ENCODE data around the gene GNAQ.

The GNAQ gene

DNA sequence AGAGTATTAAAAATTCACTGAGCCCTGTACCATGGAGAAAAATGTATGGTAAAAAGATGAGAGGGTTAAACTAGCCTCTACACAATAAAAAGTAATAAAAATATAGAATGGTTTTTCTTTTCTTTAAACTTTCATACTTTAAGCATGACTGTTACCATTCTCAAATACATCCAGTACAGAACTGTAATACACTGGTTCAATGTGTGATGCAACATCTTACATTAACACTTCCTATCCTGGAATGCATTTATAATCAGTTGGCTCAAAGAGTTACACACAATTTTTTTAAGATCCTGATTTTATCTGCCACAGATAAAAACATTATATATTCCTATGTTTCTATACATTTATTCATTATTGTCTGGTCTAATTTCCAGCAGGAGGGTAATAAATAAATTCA is 4.7 kb downstream of the GNAQ start:
- no peak overlapping the region for H3K4me3 ChIP-seq (ENCODE audit: low read depth, low read length)
- TF ChIP-seq, protein P1, sequence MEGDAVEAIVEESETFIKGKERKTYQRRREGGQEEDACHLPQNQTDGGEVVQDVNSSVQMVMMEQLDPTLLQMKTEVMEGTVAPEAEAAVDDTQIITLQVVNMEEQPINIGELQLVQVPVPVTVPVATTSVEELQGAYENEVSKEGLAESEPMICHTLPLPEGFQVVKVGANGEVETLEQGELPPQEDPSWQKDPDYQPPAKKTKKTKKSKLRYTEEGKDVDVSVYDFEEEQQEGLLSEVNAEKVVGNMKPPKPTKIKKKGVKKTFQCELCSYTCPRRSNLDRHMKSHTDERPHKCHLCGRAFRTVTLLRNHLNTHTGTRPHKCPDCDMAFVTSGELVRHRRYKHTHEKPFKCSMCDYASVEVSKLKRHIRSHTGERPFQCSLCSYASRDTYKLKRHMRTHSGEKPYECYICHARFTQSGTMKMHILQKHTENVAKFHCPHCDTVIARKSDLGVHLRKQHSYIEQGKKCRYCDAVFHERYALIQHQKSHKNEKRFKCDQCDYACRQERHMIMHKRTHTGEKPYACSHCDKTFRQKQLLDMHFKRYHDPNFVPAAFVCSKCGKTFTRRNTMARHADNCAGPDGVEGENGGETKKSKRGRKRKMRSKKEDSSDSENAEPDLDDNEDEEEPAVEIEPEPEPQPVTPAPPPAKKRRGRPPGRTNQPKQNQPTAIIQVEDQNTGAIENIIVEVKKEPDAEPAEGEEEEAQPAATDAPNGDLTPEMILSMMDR (IDR thresholded peaks at IDR 0.05; ENCODE audit: borderline replicate concordance, insufficient read depth, low read depth, low read length): no peak

DNA sequence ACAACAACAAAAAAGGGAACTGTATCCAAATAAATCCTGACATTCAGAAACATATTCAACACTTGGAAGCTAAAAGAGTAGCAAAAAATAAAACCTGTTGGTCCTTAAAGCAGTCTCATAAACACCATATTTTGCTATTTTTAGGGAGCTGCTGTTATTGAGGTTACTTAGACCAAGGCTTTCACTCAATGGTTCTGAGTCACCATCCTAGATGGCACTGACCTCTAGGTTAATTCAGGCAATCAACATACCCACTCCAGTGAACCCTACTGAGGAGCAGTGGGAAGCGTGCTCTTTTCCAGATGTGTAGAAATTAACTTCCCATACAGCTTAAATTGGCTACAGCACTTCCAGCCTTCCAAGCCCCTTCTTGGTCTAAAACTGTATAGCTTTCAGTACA is 5.2 kb downstream of the GNAQ start:
- H3K4me3 ChIP-seq (ENCODE audit: low read depth, low read length): no peak overlapping the region
- TF ChIP-seq, protein P1 (IDR thresholded peaks at IDR 0.05; ENCODE audit: borderline replicate concordance, insufficient read depth, low read depth, low read length): no peak

DNA sequence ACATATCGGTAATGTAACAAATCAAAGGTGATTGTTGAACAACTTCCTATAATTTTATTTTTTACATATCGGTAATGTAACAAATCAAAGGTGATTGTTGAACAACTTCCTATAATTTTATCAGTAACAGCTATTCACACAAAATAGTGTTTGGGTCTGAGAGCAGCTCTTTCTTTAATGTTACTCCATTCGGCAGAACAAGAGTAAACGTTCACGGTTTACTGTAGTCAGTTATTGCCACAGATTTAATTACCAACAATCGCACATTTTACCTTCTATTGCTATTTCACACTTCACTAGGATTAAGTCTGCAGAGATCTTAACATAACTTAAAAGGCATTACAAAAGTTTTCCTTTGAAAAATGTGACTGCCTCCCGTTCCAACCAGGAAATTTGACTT is 6.4 kb downstream of the GNAQ start:
- TF ChIP-seq, protein P1 (IDR thresholded peaks at IDR 0.05; ENCODE audit: borderline replicate concordance, insufficient read depth, low read depth, low read length): no peak
- H3K4me3 ChIP-seq (ENCODE audit: low read depth, low read length): no peak overlapping the region

DNA sequence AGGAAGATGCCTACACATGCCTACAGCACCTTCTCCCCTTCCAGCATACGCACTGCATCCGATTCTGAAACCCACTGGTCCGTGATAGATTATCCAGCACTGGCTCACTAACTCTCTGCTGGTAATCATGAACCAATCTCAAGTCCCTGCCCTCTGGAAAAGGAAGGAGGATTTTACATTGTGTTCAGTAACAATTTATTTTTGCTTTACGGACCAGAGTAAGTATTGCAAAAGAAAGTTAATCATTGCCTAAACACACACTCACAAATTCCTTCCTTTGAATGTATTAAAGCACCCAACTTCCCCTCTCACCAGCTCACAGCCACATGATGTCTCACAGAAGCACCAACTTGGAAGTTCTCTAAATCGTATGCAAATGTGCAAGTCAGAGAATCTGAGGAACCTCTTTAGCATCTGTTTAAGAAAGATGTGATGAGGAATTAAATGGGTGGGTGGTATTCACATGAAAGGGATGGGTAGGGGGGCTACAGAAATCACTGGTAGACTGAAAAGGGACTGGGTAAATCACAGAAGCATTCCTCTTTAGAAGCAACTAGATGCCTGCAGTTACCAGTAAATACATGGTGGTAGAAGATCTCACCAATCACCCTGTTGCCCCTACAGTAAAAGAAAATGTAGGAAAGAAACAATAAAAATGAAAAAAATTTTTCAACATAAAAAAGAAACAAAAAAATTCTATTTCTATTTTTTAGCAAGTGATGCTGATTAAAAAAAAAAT is 8.4 kb downstream of the GNAQ start:
- TF ChIP-seq, protein P1 (IDR thresholded peaks at IDR 0.05; ENCODE audit: borderline replicate concordance, insufficient read depth, low read depth, low read length): no peak
- H3K4me3 ChIP-seq (ENCODE audit: low read depth, low read length): no peak overlapping the region

DNA sequence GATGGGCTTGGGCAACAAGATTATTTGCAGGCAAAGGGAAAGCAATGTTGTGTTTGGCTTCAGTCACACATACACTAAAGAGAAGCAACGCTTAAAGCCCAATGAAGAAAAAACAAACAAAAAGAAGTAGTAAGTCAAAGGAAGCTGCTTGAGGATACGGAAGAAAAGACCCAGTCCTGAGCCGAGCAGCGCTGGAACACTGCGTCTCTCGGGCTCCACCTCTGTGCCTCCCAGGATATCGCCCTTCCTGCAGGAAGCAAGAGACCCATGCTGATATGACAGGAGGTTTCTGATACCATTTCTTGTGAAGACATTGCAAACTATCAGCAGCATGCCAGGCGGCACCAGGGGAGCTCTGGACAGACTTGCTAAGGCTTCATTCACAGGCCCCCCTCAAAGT is 9.9 kb downstream of the GNAQ start:
- TF ChIP-seq, protein P1 (IDR thresholded peaks at IDR 0.05; ENCODE audit: borderline replicate concordance, insufficient read depth, low read depth, low read length): no peak
- no peak overlapping the region for H3K4me3 ChIP-seq (ENCODE audit: low read depth, low read length)

DNA sequence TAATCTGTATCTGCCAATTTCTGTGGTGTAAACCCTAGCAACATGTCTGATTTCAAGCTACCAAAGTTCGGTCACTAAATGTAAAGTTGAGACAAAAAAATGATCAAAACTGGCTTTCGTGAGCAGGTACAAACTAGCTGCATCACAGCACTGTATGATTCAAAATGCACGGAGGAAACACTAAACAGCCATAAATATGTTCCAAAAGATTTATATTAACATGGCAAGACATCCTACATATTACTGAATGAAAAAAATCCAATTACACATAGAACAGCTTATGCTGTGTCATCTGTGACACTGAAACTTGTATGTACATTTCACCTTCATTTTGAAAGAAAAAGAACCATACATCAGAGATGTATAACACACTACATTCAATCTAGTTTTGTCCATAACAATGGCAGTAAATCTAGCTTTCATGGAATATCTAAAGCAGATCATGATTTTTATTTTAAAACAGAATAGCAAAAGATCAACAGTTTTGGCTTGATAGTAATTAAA is 14.4 kb downstream of the GNAQ start:
- TF ChIP-seq, protein P1 (IDR thresholded peaks at IDR 0.05; ENCODE audit: borderline replicate concordance, insufficient read depth, low read depth, low read length): no peak
- H3K4me3 ChIP-seq (ENCODE audit: low read depth, low read length): no peak overlapping the region

DNA sequence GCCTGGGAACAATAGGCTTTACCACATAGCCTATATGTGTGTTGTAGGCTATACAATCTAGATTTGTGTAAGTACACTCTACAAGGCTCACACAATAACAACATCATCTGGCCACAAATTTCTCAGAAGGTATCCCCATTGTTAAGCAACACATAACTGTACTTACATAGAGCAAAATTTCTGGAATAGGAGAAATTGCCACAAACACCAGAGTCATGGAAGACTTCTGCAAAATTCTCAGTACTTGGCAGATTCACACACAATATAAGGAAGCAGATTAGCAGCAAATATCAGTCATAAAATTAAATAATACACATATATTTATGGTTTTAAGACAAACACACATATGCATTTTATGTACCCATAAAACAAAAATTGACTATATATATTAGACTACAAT is 16.4 kb downstream of the GNAQ start:
- H3K4me3 ChIP-seq (ENCODE audit: low read depth, low read length): no peak overlapping the region
- TF ChIP-seq, protein P1 (IDR thresholded peaks at IDR 0.05; ENCODE audit: borderline replicate concordance, insufficient read depth, low read depth, low read length): no peak

All from GM12875 (cell line).